Mesenchymal stem cell (in vitro differentiated cells and primary cell): ENCODE data around the gene EML4.

Source experiments
- DNase-seq: peaks from one replicate; pipeline ENCODE4 v3.0.0-alpha.2; 2013
- H2AFZ ChIP-seq: one replicate; pipeline ENCODE4 v1.6.1; 2013; ENCODE audit warnings: low read depth, mild to moderate bottlenecking, control low read depth, inconsistent platforms, low read length, moderate library complexity
- H2AK5ac ChIP-seq: 2 replicates; pipeline ENCODE4 v1.6.1; 2013; ENCODE audit warnings: low read length, moderate library complexity, mild to moderate bottlenecking, inconsistent platforms; ENCODE audit not compliant: severe bottlenecking
- H2BK120ac ChIP-seq: one replicate; pipeline ENCODE4 v1.6.1; 2013; ENCODE audit warnings: low read depth, mild to moderate bottlenecking, inconsistent platforms, low read length, moderate library complexity
- H2BK12ac ChIP-seq, 2 experiments: one replicate each; pipeline ENCODE4 v1.6.1; 2013; ENCODE audit warnings: inconsistent platforms in 2 of 2, low read length in 2 of 2, mild to moderate bottlenecking in 2 of 2, moderate library complexity in 2 of 2, control low read depth in 1 of 2
- H2BK15ac ChIP-seq: one replicate; pipeline ENCODE4 v1.6.1; 2013; ENCODE audit warnings: mild to moderate bottlenecking, low read depth, inconsistent platforms; ENCODE audit not compliant: poor library complexity, severe bottlenecking
- H2BK5ac ChIP-seq: 2 replicates; pipeline ENCODE4 v1.6.1; 2013; ENCODE audit warnings: low read depth, mild to moderate bottlenecking, low read length, control low read depth, inconsistent platforms; ENCODE audit not compliant: poor library complexity, severe bottlenecking
- H3K14ac ChIP-seq, 2 experiments: one replicate each; pipeline ENCODE4 v1.6.1; 2013; ENCODE audit warnings: inconsistent platforms in 2 of 2, low read length in 2 of 2, control low read depth in 1 of 2, mild to moderate bottlenecking in 1 of 2, moderate library complexity in 1 of 2
- H3K18ac ChIP-seq, 2 experiments: one replicate each; pipeline ENCODE4 v1.6.1; 2013; ENCODE audit warnings: inconsistent platforms in 2 of 2, low read length in 2 of 2, control low read depth in 1 of 2, low read depth in 1 of 2, mild to moderate bottlenecking in 1 of 2
- H3K23ac ChIP-seq, 2 experiments: one replicate each; pipeline ENCODE4 v1.6.1; 2013; ENCODE audit warnings: inconsistent platforms in 2 of 2, low read length in 2 of 2, mild to moderate bottlenecking in 2 of 2, moderate library complexity in 2 of 2, control low read depth in 1 of 2
- H3K27ac ChIP-seq: 2 replicates; pipeline ENCODE4 v1.5.1; 2013; ENCODE audit warnings: mild to moderate bottlenecking, moderate library complexity, low read length, control low read depth, inconsistent platforms; ENCODE audit not compliant: poor library complexity, severe bottlenecking
- H3K27me3 ChIP-seq, 2 experiments: 2 replicates each; pipeline versions ENCODE4 v1.6.1 to v1.7.0; 2013; ENCODE audit warnings: low read length in 2 of 2, mild to moderate bottlenecking in 2 of 2, moderate library complexity in 2 of 2, control low read depth in 1 of 2, inconsistent platforms in 1 of 2; ENCODE audit not compliant: control insufficient read depth in 1 of 2, insufficient read depth in 1 of 2
- H3K36me3 ChIP-seq, 2 experiments: 2 replicates each; pipeline versions ENCODE4 v1.6.1 to v1.7.0; 2013; ENCODE audit warnings: low read length in 2 of 2, control low read depth in 1 of 2, inconsistent platforms in 1 of 2, low read depth in 1 of 2, mild to moderate bottlenecking in 1 of 2; ENCODE audit not compliant: insufficient read depth in 2 of 2, control insufficient read depth in 1 of 2
- H3K4ac ChIP-seq, 2 experiments: one replicate each; pipeline ENCODE4 v1.6.1; 2013; ENCODE audit warnings: inconsistent platforms in 2 of 2, low read length in 2 of 2, mild to moderate bottlenecking in 2 of 2, moderate library complexity in 2 of 2, control low read depth in 1 of 2, low read depth in 1 of 2
- H3K4me1 ChIP-seq: 2 replicates; pipeline ENCODE4 v1.6.1; 2013; ENCODE audit warnings: low read depth, low read length, control low read depth; ENCODE audit not compliant: control insufficient read depth, insufficient read depth
- H3K4me2 ChIP-seq: 2 replicates; pipeline ENCODE4 v1.6.1; 2013; ENCODE audit warnings: low read length, mild to moderate bottlenecking, inconsistent platforms; ENCODE audit not compliant: poor library complexity, severe bottlenecking
- H3K4me3 ChIP-seq, 2 experiments: 2 replicates each; pipeline versions ENCODE4 v1.5.1 to v1.7.0; 2013; ENCODE audit warnings: low read length in 2 of 2, mild to moderate bottlenecking in 2 of 2, control low read depth in 1 of 2, low read depth in 1 of 2; ENCODE audit not compliant: insufficient read depth in 1 of 2
- H3K79me1 ChIP-seq: replicated peaks from 2 replicates; pipeline ENCODE4 v1.6.1; 2013; ENCODE audit warnings: mild to moderate bottlenecking, control low read depth, low read length, inconsistent platforms; ENCODE audit not compliant: poor library complexity, severe bottlenecking
- H3K9ac ChIP-seq: 2 replicates; pipeline ENCODE4 v1.7.0; 2013; ENCODE audit warnings: mild to moderate bottlenecking, low read length, moderate library complexity
- H3K9me3 ChIP-seq: 2 replicates; pipeline ENCODE4 v1.7.0; 2013; ENCODE audit warnings: mild to moderate bottlenecking, low read length; ENCODE audit not compliant: control insufficient read depth
- H4K8ac ChIP-seq: one replicate; pipeline ENCODE4 v1.6.1; 2013; ENCODE audit warnings: inconsistent platforms, mild to moderate bottlenecking, low read length, moderate library complexity
- H4K91ac ChIP-seq: one replicate; pipeline ENCODE4 v1.6.1; 2013; ENCODE audit warnings: mild to moderate bottlenecking, low read length, inconsistent platforms
- WGBS: methylation state at CpG from one replicate; pipeline ENCODE4 v1.1.7; 2013; ENCODE audit warnings: mixed read lengths; 5-methylcytosine and 5-hydroxymethylcytosine counted together

The EML4 gene

GRCh38 chr2:42371611-42372473 is 202.7 kb downstream of the EML4 start:
- H3K9ac ChIP-seq, result no peak overlapping the region
- H2AFZ ChIP-seq, result no peak overlapping the region
- no peak overlapping the region for H3K27ac ChIP-seq
- peaks cover 7% of the 10 kb centered on the region for H3K4me1 ChIP-seq
- no peak overlapping the region for H3K4me3 ChIP-seq
- H3K27me3 ChIP-seq, result peaks cover 0 to 6% of the 10 kb centered on the region in 2 experiments
- H3K18ac ChIP-seq, result no peak overlapping the region
- no peak overlapping the region for H4K8ac ChIP-seq
- no peaks in the 10 kb centered on the region for H3K9me3 ChIP-seq
- no peak overlapping the region for H4K91ac ChIP-seq
- no peak overlapping the region for H2BK120ac ChIP-seq
- H3K23ac ChIP-seq, result no peak overlapping the region
- no peak overlapping the region for H2BK5ac ChIP-seq
- no peak overlapping the region for H2BK12ac ChIP-seq
- no peak overlapping the region for H2BK15ac ChIP-seq
- no peak overlapping the region for H3K14ac ChIP-seq
- no peaks in the 10 kb centered on the region for H3K36me3 ChIP-seq
- no peak for DNase-seq
- WGBS, result 87% methylated on average over 11 of the region's 11 CpGs
- no peak overlapping the region for H3K4me2 ChIP-seq
- H2AK5ac ChIP-seq, result no peak overlapping the region
- no peaks in the 10 kb centered on the region for H3K79me1 ChIP-seq
- H3K4ac ChIP-seq, result no peak overlapping the region

- no peak overlapping the region for H3K23ac ChIP-seq
- H3K27ac ChIP-seq, result no peak overlapping the region
- no peak overlapping the region for H3K4me3 ChIP-seq
- no peak overlapping the region for H2BK15ac ChIP-seq
- H3K9ac ChIP-seq, result no peak overlapping the region
- no peak overlapping the region for H3K4ac ChIP-seq
- no peaks in the 10 kb centered on the region for H3K79me1 ChIP-seq
- H3K9me3 ChIP-seq, result no peaks in the 10 kb centered on the region
- no peak overlapping the region for H2BK5ac ChIP-seq
- H3K4me1 ChIP-seq, result peaks cover 7% of the 10 kb centered on the region
- no peak overlapping the region for H2AFZ ChIP-seq
- no peak for DNase-seq
- no peaks in the 10 kb centered on the region for H3K36me3 ChIP-seq
- no peak overlapping the region for H3K14ac ChIP-seq
- no peak overlapping the region for H4K91ac ChIP-seq
- no peak overlapping the region for H2AK5ac ChIP-seq
- no peak overlapping the region for H2BK12ac ChIP-seq
- no peak overlapping the region for H3K18ac ChIP-seq
- peaks cover 0 to 2% of the 10 kb centered on the region in 2 experiments for H3K27me3 ChIP-seq
- H4K8ac ChIP-seq, result no peak overlapping the region
- H2BK120ac ChIP-seq, result no peak overlapping the region
- 0% methylated on average over 1 of the region's 3 CpGs for WGBS
- H3K4me2 ChIP-seq, result no peak overlapping the region
Measured at GRCh38 chr2:42372474-42373200, 203.5 kb downstream of the EML4 start.

GRCh38 chr2:42376758-42377157 is 207.6 kb downstream of the EML4 start:
- H2BK15ac ChIP-seq, result no peak overlapping the region
- no peak overlapping the region for H3K4me3 ChIP-seq
- H3K9ac ChIP-seq, result no peak overlapping the region
- H2BK12ac ChIP-seq, result no peak overlapping the region
- no peak for DNase-seq
- WGBS, result 70% methylated on average over 6 of the region's 7 CpGs
- no peak overlapping the region for H3K18ac ChIP-seq
- no peak overlapping the region for H2BK5ac ChIP-seq
- H3K14ac ChIP-seq, result no peak overlapping the region
- H3K27me3 ChIP-seq, result no peaks in the 10 kb centered on the region
- H2AK5ac ChIP-seq, result no peak overlapping the region
- no peak overlapping the region for H3K23ac ChIP-seq
- H3K36me3 ChIP-seq, result no peaks in the 10 kb centered on the region
- H3K79me1 ChIP-seq, result no peaks in the 10 kb centered on the region
- no peak overlapping the region for H3K4me2 ChIP-seq
- no peaks in the 10 kb centered on the region for H3K4me1 ChIP-seq
- no peaks in the 10 kb centered on the region for H3K9me3 ChIP-seq
- H4K91ac ChIP-seq, result no peak overlapping the region
- no peak overlapping the region for H4K8ac ChIP-seq
- H2AFZ ChIP-seq, result no peak overlapping the region
- no peak overlapping the region for H2BK120ac ChIP-seq
- H3K4ac ChIP-seq, result no peak overlapping the region
- no peak overlapping the region for H3K27ac ChIP-seq

GRCh38 chr2:42378415-42378814 is 209.3 kb downstream of the EML4 start:
- Histone ChIP-seq H2AFZ (no peak overlapping the region), H3K4me2 (no peak overlapping the region), H2BK120ac (no peak overlapping the region), H2AK5ac (no peak overlapping the region), H3K9me3 (no peaks in the 10 kb centered on the region), H4K91ac (no peak overlapping the region), H2BK15ac (no peak overlapping the region), H3K79me1 (no peaks in the 10 kb centered on the region), H3K36me3 (no peaks in the 10 kb centered on the region), H3K4me3 (no peak overlapping the region), H3K23ac (no peak overlapping the region), H3K18ac (no peak overlapping the region), H3K14ac (no peak overlapping the region), H3K27me3 (no peaks in the 10 kb centered on the region), H3K27ac (no peak overlapping the region), H3K4ac (no peak overlapping the region), H3K9ac (no peak overlapping the region), H2BK12ac (no peak overlapping the region), H2BK5ac (no peak overlapping the region), H3K4me1 (peaks cover 8% of the 10 kb centered on the region), H4K8ac (no peak overlapping the region)
- no peak for DNase-seq
- 96% methylated on average over 2 of the region's 9 CpGs for WGBS
